ENCODE results near the gene PXMP4.

PXMP4 gene

DNA sequence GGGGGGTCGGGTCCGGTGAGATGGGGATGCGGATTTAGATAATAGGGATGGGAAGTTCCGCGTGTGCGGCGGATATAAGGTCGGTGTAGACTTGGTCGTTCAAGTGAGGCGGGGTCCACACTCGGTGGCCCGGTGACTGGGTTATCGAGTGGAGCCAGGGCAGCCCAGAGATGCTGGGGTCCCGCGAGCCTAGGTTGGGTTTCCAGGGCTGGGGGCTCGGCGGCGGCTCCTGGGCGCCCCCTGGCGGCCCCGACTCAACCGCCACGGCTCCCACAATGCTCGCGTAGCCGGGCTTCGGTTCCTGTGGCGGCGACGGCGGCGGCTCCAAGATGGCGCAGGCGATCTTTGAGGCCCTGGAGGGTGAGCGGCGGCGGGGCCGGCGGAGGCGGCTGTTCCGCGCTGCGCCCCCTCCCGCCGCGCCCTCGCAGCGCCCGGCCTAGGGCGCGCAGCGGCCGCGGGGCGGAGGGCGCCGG is 11.6 kb upstream of the PXMP4 start, which contains the start of gene ZNF341:
TSS of gene ZNF341 (plus strand) at position 304 of the 473 bp plus-strand sequence. CDS start at position 330, 26 bp downstream.
- no peak for FAIRE-seq

DNA sequence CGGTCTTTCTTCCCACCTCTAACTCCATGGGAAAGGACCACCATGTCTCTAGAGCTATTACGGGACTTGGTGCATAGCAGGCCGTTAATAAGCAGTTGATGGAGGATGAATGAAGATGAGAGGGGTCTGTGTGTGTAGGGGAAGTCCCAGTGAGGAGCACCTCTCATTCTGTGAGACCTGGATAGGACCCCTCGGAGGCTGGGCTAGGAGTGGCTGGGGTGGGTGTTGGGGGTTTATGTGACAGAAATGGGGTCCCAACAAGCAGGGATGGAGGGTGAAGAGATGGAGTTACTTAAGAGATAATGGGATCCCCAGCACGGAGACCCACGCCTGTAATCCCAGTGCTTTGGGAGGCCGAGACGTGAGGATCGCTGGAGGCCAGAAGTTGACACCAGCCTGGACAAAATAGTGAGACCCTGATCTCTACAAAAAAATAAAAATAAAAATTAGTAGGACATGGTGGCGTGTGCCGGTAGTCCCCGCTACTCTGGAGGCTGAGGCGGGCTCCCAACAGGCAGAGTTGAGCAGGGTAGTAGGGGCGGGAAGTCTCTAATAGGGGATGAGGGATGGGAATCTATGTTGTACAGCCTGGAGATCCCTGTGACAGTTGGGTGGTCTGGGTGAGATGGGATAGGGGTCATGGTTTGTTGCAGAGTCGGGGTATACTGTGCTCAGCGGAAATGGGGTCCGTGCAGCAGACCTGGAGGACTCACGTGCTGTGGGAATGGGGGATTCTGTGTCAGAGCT is 11.0 kb upstream of the PXMP4 start:
- no peak for FAIRE-seq

DNA sequence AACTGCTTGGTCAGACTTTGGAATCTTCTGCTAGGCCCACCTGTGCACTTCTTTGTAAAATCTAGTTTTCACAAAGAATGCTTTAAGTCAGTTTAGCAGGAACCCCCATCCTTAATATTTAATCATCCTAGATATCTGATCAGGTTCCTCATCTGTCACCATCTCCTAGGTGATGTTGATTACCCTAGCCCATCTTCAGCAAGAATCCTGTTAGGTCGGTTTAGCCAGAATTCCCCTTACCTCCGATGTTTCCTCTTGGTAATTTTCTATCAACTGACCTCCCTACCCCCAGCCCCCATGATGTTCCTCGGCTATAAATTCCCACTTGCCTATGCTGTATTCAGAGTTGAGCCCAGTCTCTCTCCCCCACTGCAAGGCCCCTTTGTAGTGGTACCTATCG is 9.0 kb upstream of the PXMP4 start:
- FAIRE-seq: no peak

DNA sequence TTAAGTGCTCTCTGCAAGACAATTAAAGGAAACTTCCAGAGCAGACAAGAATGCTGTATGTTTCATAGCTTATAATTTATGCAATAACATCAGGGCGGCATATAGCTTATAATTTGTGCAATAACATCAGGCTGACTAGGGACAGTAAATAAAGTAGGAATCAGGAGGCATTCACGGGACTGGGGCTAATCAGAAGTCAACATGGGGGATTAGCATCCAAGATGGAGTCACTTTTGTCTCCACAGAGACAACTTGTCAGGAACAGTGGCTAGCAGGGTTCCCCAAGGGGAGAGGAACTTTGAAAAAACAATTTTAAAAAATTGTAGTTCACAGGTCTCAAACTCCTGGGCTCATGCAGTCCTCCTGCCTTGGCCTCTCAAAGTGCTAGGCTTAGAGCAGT is 8.4 kb upstream of the PXMP4 start:
- no peak for FAIRE-seq

DNA sequence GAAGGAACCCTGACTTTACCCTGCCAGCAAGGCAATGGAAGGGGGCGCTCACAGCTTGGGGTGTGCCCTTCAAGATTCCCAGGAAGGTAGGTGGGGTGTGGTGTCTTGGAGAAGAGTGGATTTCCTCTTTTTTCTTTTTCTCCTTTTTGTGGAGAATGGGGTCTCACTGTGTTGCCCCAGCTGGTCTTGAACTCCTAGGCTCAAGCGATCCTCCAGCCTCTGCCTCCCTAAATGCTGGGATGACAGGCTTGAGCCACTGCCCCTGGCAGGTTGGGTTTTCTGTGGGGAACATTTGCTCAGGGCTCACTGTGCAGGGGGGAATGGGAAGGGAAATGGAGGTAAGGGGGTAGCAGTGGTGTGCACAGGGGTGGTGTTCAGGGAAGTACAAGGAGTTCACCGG is 7.7 kb upstream of the PXMP4 start:
- FAIRE-seq: no peak

DNA sequence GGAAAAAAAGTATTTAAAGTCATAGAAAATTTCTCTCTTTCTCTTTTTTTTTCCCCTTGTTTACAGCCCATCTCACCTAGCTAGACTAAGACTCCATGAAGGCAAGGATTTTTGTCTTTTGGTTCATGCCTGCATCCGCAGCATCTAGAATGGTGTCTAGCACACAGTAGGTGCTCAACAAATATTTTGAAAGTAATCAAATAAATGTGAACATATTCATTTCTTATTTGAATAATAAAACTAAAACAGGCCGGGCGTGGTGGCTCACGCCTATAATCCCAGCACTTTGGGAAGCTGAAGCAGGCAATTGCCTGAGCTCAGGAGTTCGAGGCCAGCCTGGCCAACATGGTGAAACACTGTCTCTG is 7.0 kb upstream of the PXMP4 start:
- no peak for FAIRE-seq

DNA sequence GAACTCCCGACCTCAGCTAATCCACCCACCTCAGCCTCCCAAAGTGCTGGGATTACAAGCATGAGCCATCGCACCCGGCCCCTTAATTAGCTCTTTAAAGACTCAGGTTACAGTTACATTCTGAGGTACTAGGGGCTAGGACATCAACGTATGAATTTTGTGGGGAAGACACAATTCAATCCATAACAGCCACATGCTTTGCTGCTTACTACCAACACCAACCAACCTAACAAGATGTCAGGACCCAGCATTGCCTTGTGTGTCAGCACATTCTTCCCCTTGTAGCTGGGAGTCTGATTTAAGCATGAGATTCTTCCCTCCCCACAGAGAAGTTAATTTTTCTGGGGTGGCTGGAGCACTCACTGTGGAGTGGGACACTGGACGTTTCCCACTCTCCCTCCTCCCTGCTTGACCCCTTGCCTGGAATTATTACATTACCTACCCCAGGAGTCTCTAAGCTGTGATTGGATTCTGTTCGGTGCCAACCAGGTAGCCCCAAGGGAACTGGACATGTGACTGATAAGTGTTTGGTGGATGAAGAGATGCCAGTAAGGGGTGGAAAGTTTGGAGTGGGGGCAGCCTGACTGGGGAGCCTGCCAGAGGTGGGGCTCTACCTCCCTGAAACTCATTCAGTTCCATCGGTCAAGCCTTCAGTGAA is 5.6 kb upstream of the PXMP4 start:
- FAIRE-seq: no peak

DNA sequence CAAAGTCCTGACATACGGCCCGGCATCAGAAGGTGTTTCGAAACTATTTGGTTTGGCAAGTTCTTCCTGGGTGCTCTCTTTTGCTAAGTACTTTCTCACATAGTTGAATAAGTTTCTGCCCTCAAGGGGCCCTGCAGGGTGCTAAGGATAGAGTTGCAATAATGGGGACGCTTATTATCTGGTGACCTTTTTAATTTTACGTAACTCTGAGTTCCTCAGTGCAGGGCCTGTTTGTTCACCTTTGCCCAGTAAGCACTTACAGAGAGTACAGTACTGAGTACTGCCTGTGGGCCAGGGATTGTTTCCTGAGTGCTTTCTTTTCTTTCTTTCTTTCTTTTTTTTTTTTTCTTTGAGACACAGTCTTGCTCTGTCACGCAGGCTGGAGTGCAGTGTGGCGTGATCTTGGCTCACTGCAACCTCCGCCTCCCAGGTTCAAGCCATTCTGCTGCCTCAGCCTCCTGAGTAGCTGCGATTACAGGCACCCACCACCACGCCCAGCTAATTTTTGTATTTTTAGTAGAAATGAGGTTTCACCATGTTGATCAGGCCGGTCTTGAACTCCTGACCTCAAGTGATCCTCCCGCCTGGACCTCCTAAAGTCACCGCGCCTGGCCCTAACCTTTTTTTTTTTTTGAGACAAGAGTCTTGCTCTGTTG is 4.5 kb upstream of the PXMP4 start:
- no peak for FAIRE-seq

DNA sequence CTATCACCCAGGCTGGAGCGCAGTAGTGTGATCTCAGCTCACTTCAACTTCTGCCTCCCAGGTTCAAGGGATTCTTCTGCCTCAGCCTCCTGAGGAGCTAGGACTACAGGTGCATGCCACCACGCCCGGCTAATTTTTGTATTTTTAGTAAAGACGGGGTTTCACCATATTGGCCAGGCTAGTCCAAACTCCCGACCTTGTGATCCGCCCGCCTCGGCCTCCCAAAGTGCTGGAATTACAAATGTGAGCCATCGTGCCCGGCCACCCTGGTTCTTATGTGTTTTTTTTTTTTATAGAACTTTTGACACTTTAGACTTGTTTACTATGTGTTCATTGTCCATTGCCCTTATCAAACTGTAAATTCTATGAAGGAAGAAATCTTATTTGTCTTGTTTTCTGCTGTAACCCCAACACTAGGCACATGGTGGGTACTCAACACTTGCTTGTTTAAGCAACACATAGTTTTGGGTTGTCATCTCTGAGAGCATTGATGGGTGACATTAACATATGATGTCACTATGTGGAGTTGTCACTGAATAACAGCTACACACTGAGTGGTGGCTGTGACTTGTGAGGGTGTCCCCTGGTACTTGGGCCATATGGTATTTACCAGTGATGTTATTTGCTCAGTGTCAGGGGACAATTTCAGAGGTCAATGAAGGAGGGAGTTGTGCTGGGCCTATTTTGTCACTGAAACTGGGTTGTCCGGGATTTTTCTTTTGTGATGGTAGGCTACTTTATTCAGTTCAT is 1.5 kb upstream of the PXMP4 start:
- no peak for FAIRE-seq

DNA sequence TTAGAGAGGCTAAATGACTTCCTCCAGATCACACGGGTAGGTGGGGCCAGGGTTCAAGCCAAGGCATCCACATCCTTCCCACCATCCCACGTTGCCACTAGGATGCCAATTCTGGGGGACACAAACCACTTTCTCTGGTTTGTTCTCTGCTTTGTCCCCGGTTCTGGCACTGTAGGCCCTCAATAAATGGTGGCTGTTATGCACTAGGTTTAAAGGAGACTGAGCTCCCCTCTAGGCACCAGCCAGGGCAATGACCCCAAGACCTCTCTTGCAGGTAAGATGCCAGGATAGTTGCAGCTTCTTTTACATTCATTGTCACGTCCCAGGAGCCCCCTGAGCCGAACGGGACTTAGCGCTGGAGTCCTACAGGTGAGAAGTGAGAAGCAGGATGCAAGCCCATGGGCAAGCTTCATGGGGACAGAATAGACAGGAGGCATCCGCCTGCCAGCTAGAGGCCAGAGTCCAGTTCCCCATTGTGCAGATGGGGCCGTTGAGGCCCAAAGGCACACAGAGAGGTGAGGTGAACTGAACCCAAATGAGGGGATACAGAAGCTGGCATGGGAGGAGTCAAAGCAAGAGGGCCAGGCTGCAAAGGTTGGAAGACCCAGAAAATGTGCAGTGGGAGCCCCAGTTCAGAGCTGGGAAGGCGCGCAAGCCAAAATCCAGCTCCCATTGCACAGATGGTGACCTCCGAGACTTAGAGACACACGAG is 677 bp downstream of the PXMP4 start:
- FAIRE-seq: no peak

DNA sequence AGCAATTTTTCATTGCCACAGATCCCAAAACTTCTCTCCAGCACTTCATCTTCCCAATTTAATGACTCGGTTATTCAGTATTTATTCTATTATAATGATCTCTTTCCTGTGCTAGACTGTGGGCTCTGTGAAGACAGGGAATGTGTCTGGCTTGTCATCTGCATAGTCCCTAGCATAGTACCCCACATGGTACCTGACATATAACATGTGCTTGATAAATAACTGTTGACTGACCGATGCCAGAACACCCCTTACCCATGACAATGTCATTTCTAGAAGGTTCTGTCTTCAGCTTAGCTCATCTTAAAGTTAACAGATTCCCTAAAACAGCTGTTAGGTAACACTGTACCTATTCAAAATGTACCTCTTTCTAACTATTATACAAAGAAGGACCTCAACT is 3.6 kb downstream of the PXMP4 start:
- FAIRE-seq: no peak

DNA sequence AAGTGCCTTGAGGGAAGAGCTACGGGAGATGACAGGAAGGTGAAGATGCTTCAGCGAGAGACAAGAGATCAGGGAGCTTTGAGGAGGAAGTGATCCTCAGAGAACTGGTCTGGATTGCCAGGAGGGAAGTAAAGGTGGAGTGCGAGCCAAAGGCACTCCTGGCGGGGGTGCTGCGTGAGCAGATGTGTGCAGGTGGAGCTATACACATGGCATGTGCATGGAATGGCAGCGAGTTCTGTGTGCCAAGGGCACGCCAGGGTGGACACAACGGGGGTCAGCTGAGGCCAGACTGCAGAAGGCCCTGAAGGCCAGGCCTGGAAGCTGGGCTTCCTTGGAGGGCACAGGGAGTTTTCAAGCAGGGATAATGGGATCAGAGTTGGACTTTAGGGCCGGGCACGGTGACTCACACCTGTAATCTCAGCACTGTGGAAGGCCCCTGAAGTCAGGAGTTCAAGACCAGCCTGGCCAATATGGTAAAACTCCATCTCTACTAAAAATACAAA is 6.2 kb downstream of the PXMP4 start:
- FAIRE-seq: no peak

DNA sequence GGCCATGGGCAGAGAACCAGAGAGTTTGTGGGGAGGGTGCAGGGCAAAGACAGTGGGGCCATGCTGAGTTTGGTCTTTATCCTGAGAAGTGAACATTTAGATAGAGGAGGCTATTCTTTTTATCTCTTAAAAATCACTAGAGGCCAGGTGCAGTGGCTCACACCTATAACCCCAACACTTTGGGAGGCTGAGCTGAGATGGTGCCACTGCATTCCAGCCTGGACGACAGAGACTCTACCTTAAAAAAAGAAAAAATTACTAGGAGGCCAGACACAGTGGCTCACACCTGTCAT is 8.7 kb downstream of the PXMP4 start:
- no peak for FAIRE-seq

DNA sequence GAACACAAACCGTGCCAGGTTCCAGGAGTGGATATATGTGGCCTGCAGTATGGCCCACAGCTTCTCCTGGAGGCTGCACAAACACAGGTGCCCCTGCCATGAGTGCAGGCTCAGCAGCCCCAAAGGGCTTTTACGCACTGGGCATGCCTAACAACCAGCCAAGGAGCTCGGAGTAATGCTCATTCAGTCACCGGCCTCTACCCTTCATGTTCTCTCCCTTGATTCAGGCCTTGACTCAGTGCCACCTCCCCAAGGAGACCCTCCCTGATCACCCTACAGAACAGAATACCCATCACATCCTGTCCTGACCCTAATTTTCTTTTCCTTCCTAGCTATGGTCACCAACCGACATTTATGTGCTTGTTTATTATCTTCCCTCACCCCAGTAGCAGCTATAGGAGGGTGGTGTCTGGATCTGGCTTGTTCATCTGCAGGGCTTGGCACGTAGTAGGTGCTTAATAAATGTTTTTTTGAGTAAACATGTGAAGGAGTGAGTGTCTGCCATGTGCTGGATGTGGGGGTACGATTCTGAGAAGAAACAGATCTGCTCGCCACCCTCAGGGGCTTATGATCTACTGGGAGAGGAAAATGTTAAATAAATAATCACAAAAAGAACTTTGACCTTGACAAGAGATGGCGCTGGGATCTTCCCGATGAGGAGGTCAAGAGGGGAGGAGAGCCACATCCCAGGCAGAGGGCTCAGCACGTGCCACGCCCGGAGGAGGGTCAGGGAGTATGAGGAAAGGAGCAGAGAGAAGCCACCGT is 9.2 kb downstream of the PXMP4 start:
- no peak for FAIRE-seq

DNA sequence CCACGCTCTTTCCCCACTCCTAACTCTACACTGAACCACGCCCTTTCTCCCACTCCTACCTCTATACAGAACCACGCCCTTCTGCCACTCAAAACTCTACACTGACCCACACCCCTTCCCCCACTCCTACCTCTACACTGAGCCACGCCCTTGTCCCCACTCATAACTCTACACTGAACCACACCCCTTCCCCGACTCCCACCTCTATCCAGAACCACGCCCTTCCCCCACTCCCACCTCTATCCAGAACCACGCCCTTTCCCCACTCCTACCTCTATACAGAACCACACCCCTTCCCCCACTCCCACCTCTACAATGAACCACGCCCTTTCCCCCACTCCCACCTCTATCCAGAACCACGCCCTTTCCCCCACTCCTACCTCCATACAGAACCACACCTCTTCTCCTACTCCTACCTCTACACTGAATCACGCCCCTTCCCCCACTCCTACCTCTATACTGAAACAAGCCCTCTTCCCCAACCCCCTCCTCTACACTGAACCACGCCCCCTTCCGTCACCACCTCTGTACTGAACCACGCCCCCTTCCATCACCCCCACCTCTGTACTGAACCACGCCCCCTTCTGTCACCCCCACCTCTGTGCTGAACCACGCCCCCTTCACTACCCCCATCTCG is 10.1 kb downstream of the PXMP4 start:
- FAIRE-seq: no peak

DNA sequence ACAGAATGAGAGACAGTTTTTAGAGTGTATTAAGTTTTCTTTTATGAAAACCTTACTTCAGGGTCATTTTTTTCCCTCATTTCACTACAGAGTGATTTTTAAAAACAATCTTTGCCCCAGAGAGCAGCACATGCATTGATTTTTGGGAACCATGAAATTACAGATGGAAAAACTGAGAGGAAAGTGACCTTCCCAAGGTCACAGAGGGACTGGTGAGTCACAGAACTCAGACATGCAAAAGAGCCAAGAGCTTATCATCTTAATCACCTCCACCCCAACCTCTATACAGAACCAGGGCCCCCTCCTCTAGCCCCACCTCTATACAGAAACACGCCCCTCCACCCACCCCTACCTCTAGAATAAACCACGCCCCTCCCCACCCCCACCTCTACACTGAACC is 10.7 kb downstream of the PXMP4 start:
- no peak for FAIRE-seq

DNA sequence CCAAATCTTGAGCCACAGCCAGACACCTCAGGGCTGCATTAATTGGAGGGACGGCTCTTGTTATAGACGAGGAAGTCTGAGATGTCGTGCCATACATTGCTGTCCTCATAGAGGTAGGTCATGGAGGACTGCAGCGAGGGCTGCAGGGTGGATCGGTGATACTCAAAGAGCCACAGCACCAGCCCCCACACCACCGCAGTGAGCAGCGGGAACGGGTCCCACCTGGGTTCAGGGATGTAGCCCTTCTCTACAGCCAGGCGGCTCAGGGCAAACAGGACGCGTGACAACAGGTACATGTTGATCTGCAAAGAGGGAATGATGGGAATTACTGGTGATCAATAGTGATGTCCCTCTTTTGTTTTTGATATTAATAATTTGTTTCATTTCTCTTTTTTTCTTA is 12.4 kb downstream of the PXMP4 start:
- no peak for FAIRE-seq

DNA sequence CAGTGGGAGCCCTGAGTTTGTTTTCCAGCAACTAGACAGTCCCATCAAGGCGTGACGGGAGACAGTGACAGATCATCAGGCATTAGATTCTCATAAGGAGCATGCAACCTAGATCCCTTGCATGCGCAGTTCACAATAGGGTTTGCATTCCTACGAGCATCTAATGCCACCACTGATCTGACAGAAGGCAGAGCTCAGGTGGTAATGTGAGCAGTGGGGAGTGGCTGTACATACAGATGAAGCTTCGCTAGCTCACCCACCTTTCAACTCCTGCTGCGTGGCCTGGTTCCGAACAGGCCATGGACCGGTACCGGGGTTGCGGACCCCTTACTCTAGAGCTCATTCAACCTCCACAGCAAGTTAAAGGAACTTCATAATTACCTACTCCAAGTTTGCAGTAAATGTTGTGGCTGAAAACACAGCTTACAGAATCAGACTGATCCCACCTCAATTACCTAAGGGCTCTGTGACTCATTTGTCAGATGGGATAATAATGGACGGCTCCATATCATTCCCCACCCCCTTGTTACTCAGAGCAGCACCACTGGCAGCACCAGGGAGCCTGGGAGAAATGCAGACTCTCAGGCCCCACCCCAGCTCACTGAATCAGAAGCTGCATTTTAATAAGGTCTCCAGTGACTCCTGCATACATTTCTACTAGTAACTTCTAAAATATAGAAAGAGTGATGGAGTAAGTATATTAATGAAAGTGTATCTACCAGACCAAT is 15.7 kb downstream of the PXMP4 start:
- FAIRE-seq: no peak

DNA sequence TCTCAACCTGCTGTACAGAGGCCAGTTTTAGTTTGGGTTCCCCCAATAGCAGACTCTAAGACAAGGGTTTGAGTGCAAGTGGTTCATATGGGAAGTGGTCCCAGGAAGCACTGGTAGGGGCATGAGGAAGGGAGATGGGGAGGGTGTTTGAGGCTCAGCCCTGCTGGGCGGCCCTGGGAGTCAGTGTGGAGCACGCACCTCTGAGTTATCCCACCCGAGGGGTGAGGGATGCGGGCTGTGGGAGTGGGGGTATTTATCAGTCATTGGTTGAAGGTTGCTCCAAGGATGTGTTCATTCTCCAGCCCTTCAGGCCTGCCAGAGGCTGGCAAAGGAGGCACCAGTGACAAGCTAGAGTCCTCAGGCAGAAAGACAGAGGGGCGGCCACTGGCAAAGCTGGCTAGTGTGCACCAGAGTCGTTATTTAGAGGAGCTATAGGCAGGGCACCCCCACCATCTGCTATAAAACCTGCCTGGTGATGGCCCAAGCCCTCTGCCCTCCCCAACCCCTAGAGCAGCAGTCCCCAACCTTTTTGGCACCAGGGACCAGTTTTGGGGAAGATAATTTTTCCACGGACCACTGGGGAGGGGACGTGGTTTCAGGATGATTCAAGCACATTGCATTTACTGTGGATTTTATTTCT is 16.5 kb downstream of the PXMP4 start:
- no peak for FAIRE-seq

DNA sequence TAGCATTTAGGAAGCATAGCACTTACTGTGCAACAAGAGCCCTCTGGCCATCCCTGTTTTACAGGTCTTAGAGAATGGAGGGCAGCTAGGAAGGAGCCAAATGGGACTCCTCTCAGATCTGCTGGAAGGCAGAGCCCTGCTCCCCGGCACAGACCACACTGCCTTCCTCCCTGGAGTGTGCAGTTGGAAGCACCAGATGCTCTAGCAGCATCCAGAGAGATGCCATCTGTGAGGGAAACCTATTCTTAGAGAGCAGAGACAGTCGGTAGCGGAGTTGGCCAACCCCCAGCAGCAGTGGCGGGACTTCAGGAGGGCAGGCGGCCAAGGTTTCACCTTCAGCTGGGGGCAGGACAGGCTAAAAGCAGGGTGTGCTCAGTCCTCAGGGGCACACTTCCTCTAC is 17.2 kb downstream of the PXMP4 start:
- no peak for FAIRE-seq
